MM.1S (cell line): ENCODE data around the gene CFAP77.

Experiments
- DNase-seq: peaks from one replicate; pipeline ENCODE4 v3.0.0-alpha.2; 2015
- H2AFZ ChIP-seq: fragments of 300-600 bp; sonication (generic); 2 replicates; pipeline ENCODE4 v1.6.0; 2016; ENCODE audit warnings: antibody characterized with exemption, low read length
- H3F3A ChIP-seq: fragments of 300-600 bp; sonication (generic); 2 replicates; pipeline ENCODE4 v1.6.1; 2016; ENCODE audit warnings: mild to moderate bottlenecking, antibody characterized with exemption, low read length, moderate library complexity, mixed read lengths; ENCODE audit not compliant: insufficient read depth
- H3K27ac ChIP-seq: fragments of 300-600 bp; sonication (generic); 2 replicates; pipeline ENCODE4 v1.5.1; 2016; ENCODE audit warnings: mild to moderate bottlenecking, low read length
- H3K27me3 ChIP-seq: fragments of 300-600 bp; sonication (generic); replicated peaks from 2 replicates; pipeline ENCODE4 v1.6.0; 2016; ENCODE audit warnings: low read length; ENCODE audit not compliant: insufficient read depth
- H3K36me3 ChIP-seq: fragments of 300-600 bp; sonication (generic); replicated peaks from 2 replicates; pipeline ENCODE4 v1.6.1; 2016; ENCODE audit warnings: mild to moderate bottlenecking, low read length, mixed read lengths; ENCODE audit not compliant: insufficient read depth
- H3K4me1 ChIP-seq: fragments of 300-600 bp; sonication (generic); 2 replicates; pipeline ENCODE4 v1.6.1; 2016; ENCODE audit warnings: low read length, mixed read lengths
- H3K4me2 ChIP-seq: fragments of 300-600 bp; sonication (generic); 2 replicates; pipeline ENCODE4 v1.6.0; 2016; ENCODE audit warnings: low read depth, low read length
- H3K4me3 ChIP-seq: fragments of 300-600 bp; sonication (generic); 2 replicates; pipeline ENCODE4 v1.5.1; 2016; ENCODE audit warnings: low read length, mixed read lengths
- H3K79me2 ChIP-seq: fragments of 300-600 bp; sonication (generic); 2 replicates; pipeline ENCODE4 v1.6.1; 2016; ENCODE audit warnings: mixed run types, low read length, mixed read lengths
- H3K9ac ChIP-seq: fragments of 300-600 bp; sonication (generic); 2 replicates; pipeline ENCODE4 v1.6.1; 2016; ENCODE audit warnings: low read length, mixed read lengths
- H3K9me2 ChIP-seq: fragments of 300-600 bp; sonication (generic); replicated peaks from 2 replicates; pipeline ENCODE4 v1.6.1; 2016; ENCODE audit warnings: mild to moderate bottlenecking, low read length, mixed read lengths; ENCODE audit not compliant: insufficient read depth
- H3K9me3 ChIP-seq: fragments of 300-600 bp; sonication (generic); replicated peaks from 2 replicates; pipeline ENCODE4 v1.6.1; 2016; ENCODE audit warnings: mild to moderate bottlenecking, low read length, mixed read lengths; ENCODE audit not compliant: insufficient read depth
- H4K20me1 ChIP-seq: fragments of 300-600 bp; sonication (generic); 2 replicates; pipeline ENCODE4 v1.6.1; 2016; ENCODE audit warnings: mild to moderate bottlenecking, low read length, moderate library complexity, mixed read lengths; ENCODE audit not compliant: insufficient read depth
- CTCF ChIP-seq: fragments of 300-600 bp; sonication (generic); IDR thresholded peaks from 2 replicates; pipeline ENCODE4 v1.5.1; 2016; ENCODE audit warnings: antibody characterized with exemption, low read length, mixed read lengths
- EZH2 ChIP-seq: fragments of 300-600 bp; sonication (generic); optimal IDR thresholded peaks from 2 replicates; pipeline ENCODE3; 2017; ENCODE audit warnings: low read depth, mild to moderate bottlenecking, antibody characterized with exemption, low read length, mixed read lengths
- EZH2phosphoT487 ChIP-seq: fragments of 300-600 bp; sonication (generic); IDR thresholded peaks from 2 replicates; pipeline ENCODE4 v1.6.1; 2018; ENCODE audit warnings: antibody characterized with exemption, low read length

CFAP77 gene

GRCh38 chr9:132395560-132395959 is 14.5 kb upstream of the CFAP77 start:
- Histone ChIP-seq H3K4me1 (no peaks in the 10 kb centered on the region), H4K20me1 (no peaks in the 10 kb centered on the region), H3K27ac (no peak overlapping the region), H3K9me2 (no peaks in the 10 kb centered on the region), H3K9ac (no peak overlapping the region), H3K79me2 (no peaks in the 10 kb centered on the region), H2AFZ (no peak overlapping the region), H3F3A (no peaks in the 10 kb centered on the region), H3K4me3 (no peak overlapping the region), H3K27me3 (no peaks in the 10 kb centered on the region), H3K4me2 (no peak overlapping the region), H3K9me3 (no peaks in the 10 kb centered on the region), H3K36me3 (0 out of 2 replicates have a peak, but pooled peaks cover 9% of the 10 kb centered on the region)
- no peak for TF ChIP-seq EZH2phosphoT487
- no peak for TF ChIP-seq CTCF
- no peak for TF ChIP-seq EZH2
- DNase-seq: no peak

- no peak overlapping the region for H3K9ac ChIP-seq
- H3K4me1 ChIP-seq: peaks cover 8% of the 10 kb centered on the region; the same call in 1 of the 2 replicates
- H3K9me2 ChIP-seq: no peaks in the 10 kb centered on the region
- no peaks in the 10 kb centered on the region for H3K9me3 ChIP-seq
- H3F3A ChIP-seq: no peaks in the 10 kb centered on the region
- H3K36me3 ChIP-seq: 0 out of 2 replicates have a peak, but pooled peaks cover 9% of the 10 kb centered on the region
- H3K4me2 ChIP-seq: no peak overlapping the region
- DNase-seq: no peak
- H3K27me3 ChIP-seq: no peaks in the 10 kb centered on the region
- H3K4me3 ChIP-seq: no peak overlapping the region
- no peak overlapping the region for H3K27ac ChIP-seq
- TF ChIP-seq EZH2 (no peak), CTCF (no peak), EZH2phosphoT487 (no peak)
- peaks cover 47% of the 10 kb centered on the region for H3K79me2 ChIP-seq
- H4K20me1 ChIP-seq: no peaks in the 10 kb centered on the region
- H2AFZ ChIP-seq: no peak overlapping the region
Measured at GRCh38 chr9:132401824-132402223, 8.2 kb upstream of the CFAP77 start.

GRCh38 chr9:132404228-132404881 is 5.7 kb upstream of the CFAP77 start:
- Histone ChIP-seq H3K79me2 (peaks cover 47% of the 10 kb centered on the region), H3K9ac (no peak overlapping the region), H3K4me1 (peaks cover 13% of the 10 kb centered on the region; the same call in 1 of the 2 replicates), H3K27ac (no peak overlapping the region), H3K4me2 (no peak overlapping the region), H3K27me3 (peaks cover 3% of the 10 kb centered on the region; the same call in 1 of the 2 replicates), H4K20me1 (no peaks in the 10 kb centered on the region), H3K9me3 (no peaks in the 10 kb centered on the region), H3K4me3 (no peak overlapping the region), H2AFZ (no peak overlapping the region), H3K9me2 (no peaks in the 10 kb centered on the region), H3K36me3 (0 out of 2 replicates have a peak, but pooled peaks cover 3% of the 10 kb centered on the region), H3F3A (no peaks in the 10 kb centered on the region)
- TF ChIP-seq EZH2 (no peak), EZH2phosphoT487 (no peak), CTCF (no peak)
- DNase-seq: no peak
